Measurements from ENCODE around the gene TOMM34. TPM values are rescaled to one million over a fixed set of nuclear protein-coding genes. Genes with fewer than 3 reads are reported as not detected.

Gene TOMM34
- total and polyA plus RNA-seq, 4 experiments from 2014 or later, result 7.6 to 23.4 (median 13.6) TPM

GRCh38 chr20:44924541-44924940 lies 35.7 kb downstream of the TOMM34 start:
- no peaks in the 10 kb centered on the region for H3K9me3 Mint-ChIP-seq
- POLR2A ChIA-PET (ENCODE audit: partially characterized antibody), result no interaction called here
- H3K4me1 Mint-ChIP-seq, result no peaks in the 10 kb centered on the region
- intact Hi-C loops (cut with micrococcal nuclease), result no loop called here
- Histone ChIP-seq H3K4me3 (ENCODE audit: low read length in 2 of 2) (no peak overlapping the region), H3K4me1 (ENCODE audit: insufficient read depth, low read length) (no peaks in the 10 kb centered on the region), H3K36me3 (ENCODE audit: insufficient read depth, low read length) (no peaks in the 10 kb centered on the region), H3K27me3 (ENCODE audit: insufficient read depth, low read length) (no peaks in the 10 kb centered on the region), H3K27ac (ENCODE audit: low read depth, low read length) (no peak overlapping the region), H3K9me3 (ENCODE audit: control insufficient read depth in 1 of 2, low read length in 2 of 2) (no peaks in the 10 kb centered on the region)
- CTCF ChIA-PET (ENCODE audit: partially characterized antibody), result no interaction called here
- no peak for DNase-seq
- no peak overlapping the region for H3K4me3 Mint-ChIP-seq
- no peaks in the 10 kb centered on the region for H3K27me3 Mint-ChIP-seq
- H3K36me3 Mint-ChIP-seq, result peaks cover 16 to 28% of the 10 kb centered on the region in 2 donors
- H3K27ac Mint-ChIP-seq, result no peak overlapping the region

GRCh38 chr20:44921447-44921846 lies 38.8 kb downstream of the TOMM34 start:
- no peak overlapping the region for H3K4me3 Mint-ChIP-seq
- CTCF ChIA-PET (ENCODE audit: partially characterized antibody), result no interaction called here
- Histone ChIP-seq H3K9me3 (ENCODE audit: control insufficient read depth in 1 of 2, low read length in 2 of 2) (no peaks in the 10 kb centered on the region), H3K4me3 (ENCODE audit: low read length in 2 of 2) (no peak overlapping the region), H3K27ac (ENCODE audit: low read depth, low read length) (no peak overlapping the region), H3K36me3 (ENCODE audit: insufficient read depth, low read length) (peaks cover 2% of the 10 kb centered on the region), H3K27me3 (ENCODE audit: insufficient read depth, low read length) (no peaks in the 10 kb centered on the region), H3K4me1 (ENCODE audit: insufficient read depth, low read length) (no peaks in the 10 kb centered on the region)
- H3K36me3 Mint-ChIP-seq, result peaks cover 18 to 34% of the 10 kb centered on the region in 2 donors
- H3K9me3 Mint-ChIP-seq, result no peaks in the 10 kb centered on the region
- POLR2A ChIA-PET (ENCODE audit: partially characterized antibody), result no interaction called here
- H3K27me3 Mint-ChIP-seq, result no peaks in the 10 kb centered on the region
- H3K27ac Mint-ChIP-seq, result no peak overlapping the region
- DNase-seq, result no peak
- intact Hi-C loops (cut with micrococcal nuclease), result no loop called here
- H3K4me1 Mint-ChIP-seq, result no peaks in the 10 kb centered on the region

GRCh38 chr20:44918761-44919160 lies 41.4 kb downstream of the TOMM34 start:
- H3K9me3 Mint-ChIP-seq, result no peaks in the 10 kb centered on the region
- ChIA-PET CTCF (ENCODE audit: partially characterized antibody) (no interaction called here), POLR2A (ENCODE audit: partially characterized antibody) (no interaction called here)
- no peaks in the 10 kb centered on the region for H3K27me3 Mint-ChIP-seq
- peaks cover 6 to 10% (median 9%) of the 10 kb centered on the region in 4 donors for H3K4me1 Mint-ChIP-seq
- no peak overlapping the region for H3K4me3 Mint-ChIP-seq
- no peak overlapping the region for H3K27ac ChIP-seq (ENCODE audit: low read depth, low read length)
- no peak overlapping the region for H3K4me3 ChIP-seq (ENCODE audit: low read length in 2 of 2)
- H3K36me3 ChIP-seq (ENCODE audit: insufficient read depth, low read length), result peaks cover 3% of the 10 kb centered on the region
- H3K36me3 Mint-ChIP-seq, result peaks cover 19 to 27% of the 10 kb centered on the region in 2 donors
- intact Hi-C loops (cut with micrococcal nuclease), result no loop called here
- H3K27me3 ChIP-seq (ENCODE audit: insufficient read depth, low read length), result no peaks in the 10 kb centered on the region
- no peak overlapping the region for H3K27ac Mint-ChIP-seq
- no peaks in the 10 kb centered on the region for H3K4me1 ChIP-seq (ENCODE audit: insufficient read depth, low read length)
- no peaks in the 10 kb centered on the region for H3K9me3 ChIP-seq (ENCODE audit: control insufficient read depth in 1 of 2, low read length in 2 of 2)
- no peak for DNase-seq

- intact Hi-C loops (cut with micrococcal nuclease), result no loop called here
- ChIA-PET CTCF (ENCODE audit: partially characterized antibody) (no interaction called here), POLR2A (ENCODE audit: partially characterized antibody) (no interaction called here)
- Mint-ChIP-seq H3K9me3 (no peaks in the 10 kb centered on the region), H3K36me3 (peaks cover 19 to 24% of the 10 kb centered on the region in 2 donors), H3K27ac (no peak overlapping the region), H3K4me3 (no peak overlapping the region), H3K27me3 (no peaks in the 10 kb centered on the region), H3K4me1 (peaks cover 6 to 10% (median 9%) of the 10 kb centered on the region in 4 donors)
- Histone ChIP-seq H3K27me3 (ENCODE audit: insufficient read depth, low read length) (no peaks in the 10 kb centered on the region), H3K36me3 (ENCODE audit: insufficient read depth, low read length) (peaks cover 3% of the 10 kb centered on the region), H3K4me1 (ENCODE audit: insufficient read depth, low read length) (no peaks in the 10 kb centered on the region), H3K27ac (ENCODE audit: low read depth, low read length) (no peak overlapping the region), H3K9me3 (ENCODE audit: control insufficient read depth in 1 of 2, low read length in 2 of 2) (no peaks in the 10 kb centered on the region), H3K4me3 (ENCODE audit: low read length in 2 of 2) (no peak overlapping the region)
- no peak for DNase-seq
These were observed 41.9 kb downstream of the TOMM34 start for GRCh38 chr20:44918342-44918741.

GRCh38 chr20:44917399-44917798 lies 42.8 kb downstream of the TOMM34 start:
- no peaks in the 10 kb centered on the region for H3K4me1 ChIP-seq (ENCODE audit: insufficient read depth, low read length)
- no peak overlapping the region for H3K27ac ChIP-seq (ENCODE audit: low read depth, low read length)
- Mint-ChIP-seq H3K36me3 (peaks cover 12 to 23% of the 10 kb centered on the region in 2 donors), H3K4me1 (peaks cover 6 to 10% (median 9%) of the 10 kb centered on the region in 4 donors), H3K4me3 (no peak overlapping the region), H3K9me3 (no peaks in the 10 kb centered on the region), H3K27ac (no peak overlapping the region), H3K27me3 (no peaks in the 10 kb centered on the region)
- POLR2A ChIA-PET (ENCODE audit: partially characterized antibody), result no interaction called here
- DNase-seq, result no peak
- H3K9me3 ChIP-seq (ENCODE audit: control insufficient read depth in 1 of 2, low read length in 2 of 2), result no peaks in the 10 kb centered on the region
- CTCF ChIA-PET (ENCODE audit: partially characterized antibody), result interaction anchor here (0.8 kb wide), 1 partner anchor 47 kb away, joined by 5 read pairs; no protein-coding TSS in a partner anchor
- intact Hi-C loops (cut with micrococcal nuclease), result no loop called here
- peaks cover 3% of the 10 kb centered on the region for H3K36me3 ChIP-seq (ENCODE audit: insufficient read depth, low read length)
- no peaks in the 10 kb centered on the region for H3K27me3 ChIP-seq (ENCODE audit: insufficient read depth, low read length)
- no peak overlapping the region for H3K4me3 ChIP-seq (ENCODE audit: low read length in 2 of 2)

- Mint-ChIP-seq H3K27me3 (no peaks in the 10 kb centered on the region), H3K36me3 (peaks cover 12 to 21% of the 10 kb centered on the region in 2 donors), H3K27ac (peak overlapping the region in 1 of 7 donors; percentile 78), H3K4me3 (no peak overlapping the region), H3K4me1 (peaks cover 6 to 16% (median 13%) of the 10 kb centered on the region in 4 donors), H3K9me3 (no peaks in the 10 kb centered on the region)
- H3K4me3 ChIP-seq (ENCODE audit: low read length in 2 of 2), result no peak overlapping the region
- CTCF ChIA-PET (ENCODE audit: partially characterized antibody), result interaction anchor here (0.8 kb wide), 1 partner anchor 47 kb away, joined by 5 read pairs; no protein-coding TSS in a partner anchor
- H3K27me3 ChIP-seq (ENCODE audit: insufficient read depth, low read length), result no peaks in the 10 kb centered on the region
- DNase-seq, result no peak
- H3K27ac ChIP-seq (ENCODE audit: low read depth, low read length), result no peak overlapping the region
- H3K36me3 ChIP-seq (ENCODE audit: insufficient read depth, low read length), result peaks cover 3% of the 10 kb centered on the region
- no peaks in the 10 kb centered on the region for H3K9me3 ChIP-seq (ENCODE audit: control insufficient read depth in 1 of 2, low read length in 2 of 2)
- no peaks in the 10 kb centered on the region for H3K4me1 ChIP-seq (ENCODE audit: insufficient read depth, low read length)
- intact Hi-C loops (cut with micrococcal nuclease), result no loop called here
- POLR2A ChIA-PET (ENCODE audit: partially characterized antibody), result no interaction called here
These were observed 43.6 kb downstream of the TOMM34 start for GRCh38 chr20:44916586-44916985.

GRCh38 chr20:44914924-44915323 lies 45.3 kb downstream of the TOMM34 start:
- no peak overlapping the region for H3K4me3 ChIP-seq (ENCODE audit: low read length in 2 of 2)
- H3K27me3 ChIP-seq (ENCODE audit: insufficient read depth, low read length), result no peaks in the 10 kb centered on the region
- peaks cover 12 to 21% of the 10 kb centered on the region in 2 donors for H3K36me3 Mint-ChIP-seq
- H3K36me3 ChIP-seq (ENCODE audit: insufficient read depth, low read length), result peaks cover 3% of the 10 kb centered on the region
- ChIA-PET POLR2A (ENCODE audit: partially characterized antibody) (interaction anchor here (1.7 kb wide), 1 partner anchor 52 kb away, joined by 4 read pairs; no protein-coding TSS in a partner anchor), CTCF (ENCODE audit: partially characterized antibody) (interaction anchor here (0.7 to 1.0 kb wide), 2 partner anchors 12 to 78 kb away, joined by 3 to 4 read pairs; no protein-coding TSS in a partner anchor)
- H3K9me3 Mint-ChIP-seq, result no peaks in the 10 kb centered on the region
- H3K4me3 Mint-ChIP-seq, result no peak overlapping the region
- no peaks in the 10 kb centered on the region for H3K9me3 ChIP-seq (ENCODE audit: control insufficient read depth in 1 of 2, low read length in 2 of 2)
- intact Hi-C loops (cut with micrococcal nuclease), result loop anchor here (5.0 kb wide), 1 partner anchor 97 kb away; no protein-coding TSS in a partner anchor
- no peaks in the 10 kb centered on the region for H3K27me3 Mint-ChIP-seq
- no peak overlapping the region for H3K27ac ChIP-seq (ENCODE audit: low read depth, low read length)
- H3K4me1 Mint-ChIP-seq, result peaks cover 6 to 31% (median 20%) of the 10 kb centered on the region in 4 donors
- peaks cover 8% of the 10 kb centered on the region for H3K4me1 ChIP-seq (ENCODE audit: insufficient read depth, low read length)
- no peak for DNase-seq
- H3K27ac Mint-ChIP-seq, result peak overlapping the region in 5 of 7 donors; percentile 25 to 79 (median 40)

All from CD4-positive, alpha-beta memory T cell (primary cell).